HG03457 (cell line): Measurements from ENCODE around the gene HSP90AB1.
"Not testable (repeated sequence)": the region's sequence is repeated elsewhere in the genome, so short reads cannot be mapped to it uniquely, and the experiment has no call there.

Experiments
- ATAC-seq: cut with Tn5 transposase; IDR thresholded peaks from one replicate; pipeline ENCODE4 v1.9.1; 2021; ENCODE audit warnings: moderate number of reproducible peaks; ENCODE audit not compliant: unreplicated experiment

HSP90AB1 gene

DNA sequence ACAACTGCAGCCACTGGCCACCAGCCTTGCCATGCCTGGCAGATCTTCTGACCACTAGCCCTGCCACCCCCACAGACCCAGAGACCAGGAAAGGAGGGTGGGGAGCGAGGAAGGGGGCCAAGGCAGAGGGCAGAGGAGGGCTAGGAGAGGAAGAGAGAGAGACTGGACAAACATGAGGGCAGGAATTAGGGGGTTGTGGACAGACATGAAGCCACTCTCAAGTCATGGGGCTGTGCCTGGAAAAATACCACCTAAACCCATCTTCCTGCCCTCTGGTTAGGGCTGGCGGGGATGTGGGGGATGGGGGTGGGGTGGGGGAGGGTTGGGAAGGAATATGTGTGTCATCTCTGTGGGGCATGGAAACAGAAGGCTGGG lies 25.0 kb upstream of the HSP90AB1 start:
- ATAC-seq: no peak

- no peak for ATAC-seq
These were observed 24.2 kb upstream of the HSP90AB1 start for GRCh38 chr6:44222486-44223318.

DNA sequence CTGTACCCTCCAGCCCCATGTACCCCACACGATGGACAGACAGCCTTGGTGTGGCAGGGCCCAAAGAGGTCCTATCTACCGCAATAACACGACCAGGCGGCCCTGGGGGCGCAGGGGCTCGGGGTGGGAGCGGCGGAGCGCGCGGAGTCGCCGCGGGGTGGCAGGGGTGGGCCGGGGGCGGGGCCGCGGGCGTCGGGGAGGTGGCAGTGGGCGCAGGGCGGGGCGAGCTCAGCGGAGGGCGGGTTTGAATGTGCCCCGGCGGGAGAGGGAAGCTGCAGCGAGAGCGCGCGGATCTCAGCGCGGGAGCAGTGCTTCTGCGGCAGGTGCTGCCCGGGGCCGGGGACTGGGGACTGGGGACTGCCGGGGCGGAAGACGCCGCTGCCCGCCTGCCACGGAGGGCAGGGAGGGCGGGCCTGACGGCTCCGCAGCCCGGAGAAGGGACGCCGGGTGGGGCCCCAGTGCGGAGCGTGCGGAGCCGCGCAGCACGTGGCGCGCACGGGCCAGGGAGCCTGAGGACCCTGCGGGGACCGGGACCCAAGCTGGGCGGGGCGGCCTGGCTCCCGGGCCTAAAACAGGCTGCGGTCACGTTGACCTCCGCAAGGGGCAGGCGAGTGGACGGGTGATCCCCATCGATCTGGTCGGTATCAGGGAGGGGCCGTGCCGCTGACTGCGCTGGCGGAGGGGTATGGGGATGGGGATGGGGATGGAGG lies 23.4 kb upstream of the HSP90AB1 start, which contains the start of gene SLC29A1:
SLC29A1 (plus strand) TSS at position 277 of the 710 bp plus-strand sequence. CDS start 3,719 bp downstream, outside the sequence.
- ATAC-seq: no peak

DNA sequence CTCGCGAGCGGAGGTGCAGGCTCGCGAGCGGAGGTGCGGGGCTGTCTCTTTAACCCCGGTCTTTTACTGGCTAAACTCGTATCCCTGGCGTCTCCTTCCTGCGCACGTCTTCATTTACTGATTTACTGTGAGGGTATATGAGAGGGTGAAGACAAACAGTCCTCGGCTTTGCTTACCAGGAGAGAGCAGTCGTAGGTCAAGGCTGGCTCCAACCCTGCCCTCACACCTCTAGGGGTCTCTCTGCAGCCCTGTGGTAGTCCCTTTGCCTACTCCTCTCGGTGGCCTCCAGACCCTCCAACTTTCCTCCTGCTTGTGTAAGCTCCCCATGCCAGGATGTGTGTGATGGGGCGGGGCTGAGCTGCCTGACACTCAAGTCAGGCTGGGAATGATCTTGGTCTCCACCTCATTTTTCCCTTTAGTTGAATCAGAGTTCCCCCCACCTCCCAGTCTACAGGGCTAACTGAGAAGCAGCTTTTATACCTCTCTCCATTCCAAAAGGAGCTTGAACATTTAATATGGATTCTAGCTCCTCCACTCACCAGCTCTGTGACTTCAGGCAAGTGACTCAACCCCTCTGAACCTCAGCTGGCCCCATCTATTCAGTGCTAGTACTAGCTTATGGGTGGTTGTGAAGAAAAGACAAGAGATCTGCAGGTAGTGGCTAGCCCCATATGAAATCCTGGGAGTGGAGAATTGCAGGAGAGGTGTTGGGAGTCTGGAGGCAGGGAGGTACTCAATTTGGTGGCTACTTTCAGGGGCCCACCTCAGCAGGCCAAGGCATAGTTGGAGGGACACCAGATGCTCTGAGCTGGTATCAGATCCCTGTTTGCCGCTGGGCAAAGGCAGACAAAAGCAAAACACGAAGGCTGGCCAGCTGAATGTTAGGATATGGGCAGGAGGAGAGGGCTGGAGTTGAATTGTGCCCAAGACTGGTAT lies 22.6 kb upstream of the HSP90AB1 start:
- ATAC-seq: no peak

DNA sequence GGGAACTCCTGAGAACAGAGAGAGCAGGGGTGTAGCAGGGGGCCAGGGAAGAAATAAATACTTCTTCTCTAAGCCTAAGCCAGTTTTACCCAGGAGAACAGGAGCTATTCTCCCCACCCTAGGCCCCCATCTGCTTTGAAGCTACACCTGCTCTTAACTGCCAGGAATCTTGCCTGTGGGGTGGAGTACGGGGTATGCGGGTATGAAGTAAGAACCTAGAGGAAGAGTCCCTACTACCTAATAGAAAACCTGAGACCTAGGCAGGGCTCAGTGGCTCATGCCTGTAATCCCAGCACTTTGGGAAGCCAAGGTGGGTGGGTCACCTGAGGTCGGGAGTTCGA lies 22.0 kb upstream of the HSP90AB1 start:
- no peak for ATAC-seq

GRCh38 chr6:44225579-44226325 lies 21.1 kb upstream of the HSP90AB1 start:
- ATAC-seq: no peak

GRCh38 chr6:44226368-44227147 lies 20.3 kb upstream of the HSP90AB1 start:
- no peak for ATAC-seq

GRCh38 chr6:44227148-44227793 lies 19.6 kb upstream of the HSP90AB1 start:
- no peak for ATAC-seq

GRCh38 chr6:44228031-44228430 lies 18.9 kb upstream of the HSP90AB1 start:
- no peak for ATAC-seq

- no peak for ATAC-seq
These were observed 18.5 kb upstream of the HSP90AB1 start for GRCh38 chr6:44228433-44228832.

DNA sequence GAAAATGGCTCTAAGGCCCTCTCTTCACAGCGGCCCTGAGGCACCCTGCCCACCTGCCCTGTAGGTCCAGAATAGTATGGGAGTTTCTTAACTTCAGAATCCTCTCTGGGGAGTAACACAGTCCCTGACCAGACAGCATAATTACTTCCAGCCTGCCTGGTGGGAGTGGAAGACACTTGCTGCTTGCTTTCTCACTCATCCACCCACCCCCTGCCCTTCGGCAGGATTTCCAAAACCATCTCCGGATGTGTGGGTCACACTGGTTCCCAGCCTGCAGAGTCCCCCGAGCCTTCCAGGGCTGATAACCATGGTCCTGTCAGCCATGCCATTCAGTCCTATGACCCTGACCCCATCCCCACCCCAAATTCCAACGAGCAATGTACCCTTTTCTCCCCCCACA lies 18.1 kb upstream of the HSP90AB1 start:
- no peak for ATAC-seq

DNA sequence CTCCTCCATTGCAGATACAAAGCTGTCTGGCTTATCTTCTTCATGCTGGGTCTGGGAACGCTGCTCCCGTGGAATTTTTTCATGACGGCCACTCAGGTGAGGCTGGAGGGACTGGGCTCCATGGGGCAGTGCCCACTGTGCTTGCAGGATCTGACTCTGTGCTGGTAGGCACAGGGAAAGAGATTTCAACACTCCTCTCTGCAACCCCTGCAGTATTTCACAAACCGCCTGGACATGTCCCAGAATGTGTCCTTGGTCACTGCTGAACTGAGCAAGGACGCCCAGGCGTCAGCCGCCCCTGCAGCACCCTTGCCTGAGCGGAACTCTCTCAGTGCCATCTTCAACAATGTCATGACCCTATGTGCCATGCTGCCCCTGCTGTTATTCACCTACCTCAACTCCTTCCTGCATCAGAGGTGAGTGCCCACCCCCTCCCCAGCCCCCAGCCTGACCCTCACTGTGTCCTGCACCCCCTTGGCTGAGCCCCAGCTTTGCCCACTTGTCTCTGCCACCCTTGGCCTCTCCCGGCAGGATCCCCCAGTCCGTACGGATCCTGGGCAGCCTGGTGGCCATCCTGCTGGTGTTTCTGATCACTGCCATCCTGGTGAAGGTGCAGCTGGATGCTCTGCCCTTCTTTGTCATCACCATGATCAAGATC lies 17.4 kb upstream of the HSP90AB1 start:
- no peak for ATAC-seq

DNA sequence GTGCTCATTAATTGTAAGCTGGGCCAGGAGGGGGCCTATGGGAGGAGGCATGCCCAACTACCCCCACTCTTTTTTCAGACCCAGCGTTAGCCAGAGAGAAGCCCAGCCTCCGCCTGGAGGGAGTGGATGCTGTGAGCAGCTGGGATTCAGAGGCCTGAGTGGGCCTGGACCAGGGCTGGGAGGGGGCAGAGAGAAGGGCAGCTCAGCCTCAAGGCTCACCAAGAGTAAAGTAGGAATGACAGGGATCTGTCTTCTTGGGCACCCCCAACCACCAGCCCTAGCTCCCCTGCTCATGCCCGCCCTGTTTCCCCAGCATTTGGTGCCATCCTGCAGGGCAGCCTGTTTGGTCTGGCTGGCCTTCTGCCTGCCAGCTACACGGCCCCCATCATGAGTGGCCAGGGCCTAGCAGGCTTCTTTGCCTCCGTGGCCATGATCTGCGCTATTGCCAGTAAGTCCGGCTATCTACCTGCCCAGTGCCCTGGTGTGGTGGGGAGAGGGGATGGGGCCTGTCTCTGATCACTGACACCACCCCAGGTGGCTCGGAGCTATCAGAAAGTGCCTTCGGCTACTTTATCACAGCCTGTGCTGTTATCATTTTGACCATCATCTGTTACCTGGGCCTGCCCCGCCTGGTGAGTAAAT lies 16.7 kb upstream of the HSP90AB1 start:
- ATAC-seq: no peak

DNA sequence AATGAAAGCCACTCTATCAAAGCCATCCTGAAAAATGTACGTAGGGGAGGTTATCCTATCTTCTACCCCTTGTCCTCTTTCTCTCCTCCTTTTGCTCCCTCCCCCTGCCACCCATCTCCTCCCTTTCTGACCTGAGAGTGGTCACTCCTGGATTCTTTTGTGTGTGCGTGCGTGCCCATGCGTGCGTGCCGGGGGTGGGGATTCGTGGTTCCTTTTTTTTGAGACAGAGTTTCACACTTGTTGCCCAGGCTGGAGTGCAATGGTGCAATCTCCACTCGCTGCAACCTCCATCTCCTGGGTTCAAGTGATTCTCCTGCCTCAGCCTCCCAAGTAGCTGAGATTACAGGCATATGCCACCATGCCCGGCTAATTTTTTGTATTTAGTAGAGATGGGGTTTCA lies 15.5 kb upstream of the HSP90AB1 start:
- ATAC-seq: not testable (repeated sequence)

- ATAC-seq: no peak
These were observed 14.0 kb upstream of the HSP90AB1 start for GRCh38 chr6:44232676-44233566.

DNA sequence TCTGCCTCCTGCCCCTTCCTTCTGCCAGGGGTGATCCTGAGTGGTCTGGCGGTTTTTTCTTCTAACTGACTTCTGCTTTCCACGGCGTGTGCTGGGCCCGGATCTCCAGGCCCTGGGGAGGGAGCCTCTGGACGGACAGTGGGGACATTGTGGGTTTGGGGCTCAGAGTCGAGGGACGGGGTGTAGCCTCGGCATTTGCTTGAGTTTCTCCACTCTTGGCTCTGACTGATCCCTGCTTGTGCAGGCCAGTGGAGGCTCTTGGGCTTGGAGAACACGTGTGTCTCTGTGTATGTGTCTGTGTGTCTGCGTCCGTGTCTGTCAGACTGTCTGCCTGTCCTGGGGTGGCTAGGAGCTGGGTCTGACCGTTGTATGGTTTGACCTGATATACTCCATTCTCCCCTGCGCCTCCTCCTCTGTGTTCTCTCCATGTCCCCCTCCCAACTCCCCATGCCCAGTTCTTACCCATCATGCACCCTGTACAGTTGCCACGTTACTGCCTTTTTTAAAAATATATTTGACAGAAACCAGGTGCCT lies 13.3 kb upstream of the HSP90AB1 start:
- no peak for ATAC-seq
